ENCODE data around the gene TMEM170A. TPM values are rescaled to one million over a fixed set of nuclear protein-coding genes. Genes with fewer than 3 reads are reported as not detected.

Gene TMEM170A
- total and polyA plus RNA-seq, 10 of the 15 experiments (the other 5 are each of a cell fraction or from before 2014, with no cell fraction given): 7.3 to 28.2 (median 20.9) TPM

GRCh38 chr16:75420987-75421819 is 43.3 kb downstream of the TMEM170A start (continued):
- TF ChIP-seq ZBTB4 (CRISPR knock-in tag; IDR thresholded peaks at IDR 0.05) (no peak), GABPA (IDR thresholded peaks at IDR 0.05; ENCODE audit: low read depth) (0 out of 2 replicates have a peak, but pooled peaks have one; percentile 43), ZSCAN29 (IDR thresholded peaks at IDR 0.05) (no peak), MEF2B (IDR thresholded peaks at IDR 0.05; ENCODE audit: partially characterized antibody, poor library complexity, severe bottlenecking) (peak; percentile 53), NRF1 (conservative IDR thresholded peaks at IDR 0.05; ENCODE audit: low read depth, low read length) (peak; percentile 36), SMC3 (IDR thresholded peaks at IDR 0.05; ENCODE audit: borderline replicate concordance, low read length) (no peak), ZBED1 (IDR thresholded peaks at IDR 0.05; ENCODE audit: borderline replicate concordance) (no peak), IKZF2 (IDR thresholded peaks at IDR 0.05) (peak in 1 of 2 experiments; percentile 15; a peak in 1 of 4 replicates), SREBF1 (IDR thresholded peaks at IDR 0.05; ENCODE audit: low read length) (no peak), YY1 (IDR thresholded peaks at IDR 0.05; ENCODE audit: low read depth, low read length) (0 out of 2 replicates have a peak, but pooled peaks have one; percentile 29)
